SK-N-SH treated with all-trans-retinoic acid at 6 μM for 48 hours (cell line): Measurements from ENCODE around the gene CACHD1.

Source experiments
- ATAC-seq: fragments of 200-7000 bp; cut with Tn5 transposase; 3 replicates; pipeline ENCODE4 v1.9.1; 2020; ENCODE audit warnings: mild to moderate bottlenecking, moderate library complexity
- BACH2 ChIP-seq: fragments of 250-450 bp; sonication (Bioruptor Pico); IDR thresholded peaks from 2 replicates; pipeline ENCODE4 v1.9.0; 2021; ENCODE audit warnings: mild to moderate bottlenecking, borderline replicate concordance
- CSDC2 ChIP-seq: fragments of 250-450 bp; sonication (Bioruptor Pico); IDR thresholded peaks from 2 replicates; pipeline ENCODE4 v1.5.0; 2020; ENCODE audit warnings: mild to moderate bottlenecking, moderate library complexity
- ISL1 ChIP-seq: fragments of 250-450 bp; sonication (Bioruptor Pico); IDR thresholded peaks from 2 replicates; pipeline ENCODE4 v2.1.2; 2022; ENCODE audit warnings: mild to moderate bottlenecking, moderate library complexity
- OSR1 ChIP-seq: fragments of 250-450 bp; sonication (Bioruptor Pico); IDR thresholded peaks from 2 replicates; pipeline ENCODE4 v1.8.0; 2022; ENCODE audit warnings: moderate library complexity, mild to moderate bottlenecking, inconsistent platforms
- PPARA ChIP-seq: fragments of 250-450 bp; sonication (Bioruptor Pico); IDR thresholded peaks from 2 replicates; pipeline ENCODE4 v1.5.0; 2020; ENCODE audit warnings: mild to moderate bottlenecking, borderline replicate concordance
- TOX ChIP-seq: fragments of 250-450 bp; sonication (Bioruptor Pico); IDR thresholded peaks from 2 replicates; pipeline ENCODE4 v1.8.0; 2021; ENCODE audit warnings: mild to moderate bottlenecking, moderate library complexity, borderline replicate concordance
- TSHZ2 ChIP-seq: fragments of 250-450 bp; sonication (Bioruptor Pico); IDR thresholded peaks from 2 replicates; pipeline ENCODE4 v1.5.0; 2020; ENCODE audit warnings: mild to moderate bottlenecking, moderate library complexity
- ZC3H10 ChIP-seq: fragments of 250-450 bp; sonication (Bioruptor Pico); IDR thresholded peaks from 2 replicates; pipeline ENCODE4 v1.5.1; 2021; ENCODE audit warnings: mild to moderate bottlenecking, moderate library complexity
- ZFP3 ChIP-seq: fragments of 250-450 bp; sonication (Bioruptor Pico); IDR thresholded peaks from 2 replicates; pipeline ENCODE4 v1.5.0; 2020; ENCODE audit warnings: mild to moderate bottlenecking, moderate library complexity
- ZFP30 ChIP-seq: fragments of 450-650 bp; formaldehyde crosslinking; IDR thresholded peaks from 2 replicates; pipeline ENCODE4 v1.5.0; 2022; ENCODE audit warnings: mild to moderate bottlenecking, moderate library complexity
- ZNF565 ChIP-seq: fragments of 450-650 bp; formaldehyde crosslinking; conservative IDR thresholded peaks from 2 replicates; pipeline ENCODE4 v1.5.0; 2020; ENCODE audit warnings: low read depth, mild to moderate bottlenecking, moderate library complexity
- ZNF70 ChIP-seq: fragments of 450-650 bp; formaldehyde crosslinking; IDR thresholded peaks from 2 replicates; pipeline ENCODE4 v1.5.0; 2020; ENCODE audit warnings: mild to moderate bottlenecking, moderate library complexity
- ZNF8 ChIP-seq: fragments of 450-650 bp; formaldehyde crosslinking; IDR thresholded peaks from 2 replicates; pipeline ENCODE4 v1.5.0; 2020; ENCODE audit warnings: mild to moderate bottlenecking, moderate library complexity
- TF ChIP-seq, protein P1 (sequence below): fragments of 250-450 bp; sonication (Bioruptor Pico); IDR thresholded peaks from 2 replicates; pipeline ENCODE4 v1.8.0; 2021; ENCODE audit warnings: low read depth, mild to moderate bottlenecking, moderate library complexity, borderline replicate concordance
- TF ChIP-seq, protein P2 (sequence below): fragments of 250-450 bp; sonication (Bioruptor Pico); IDR thresholded peaks from 2 replicates; pipeline ENCODE4 v1.8.0; 2020; ENCODE audit warnings: mild to moderate bottlenecking, moderate library complexity, borderline replicate concordance

CACHD1 gene

GRCh38 chr1:64651841-64652240 is 181.9 kb downstream of the CACHD1 start (continued):
- TF ChIP-seq, protein P1, sequence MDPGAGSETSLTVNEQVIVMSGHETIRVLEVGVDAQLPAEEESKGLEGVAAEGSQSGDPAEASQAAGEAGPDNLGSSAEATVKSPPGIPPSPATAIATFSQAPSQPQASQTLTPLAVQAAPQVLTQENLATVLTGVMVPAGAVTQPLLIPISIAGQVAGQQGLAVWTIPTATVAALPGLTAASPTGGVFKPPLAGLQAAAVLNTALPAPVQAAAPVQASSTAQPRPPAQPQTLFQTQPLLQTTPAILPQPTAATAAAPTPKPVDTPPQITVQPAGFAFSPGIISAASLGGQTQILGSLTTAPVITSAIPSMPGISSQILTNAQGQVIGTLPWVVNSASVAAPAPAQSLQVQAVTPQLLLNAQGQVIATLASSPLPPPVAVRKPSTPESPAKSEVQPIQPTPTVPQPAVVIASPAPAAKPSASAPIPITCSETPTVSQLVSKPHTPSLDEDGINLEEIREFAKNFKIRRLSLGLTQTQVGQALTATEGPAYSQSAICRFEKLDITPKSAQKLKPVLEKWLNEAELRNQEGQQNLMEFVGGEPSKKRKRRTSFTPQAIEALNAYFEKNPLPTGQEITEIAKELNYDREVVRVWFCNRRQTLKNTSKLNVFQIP (CRISPR knock-in tag) = no peak
- no peak for TF ChIP-seq BACH2 (CRISPR knock-in tag)
- no peak for TF ChIP-seq ZFP3
- no peak for TF ChIP-seq PPARA (CRISPR knock-in tag)

- TF ChIP-seq ZNF70 (CRISPR knock-in tag) (no peak), TSHZ2 (CRISPR knock-in tag) (no peak), ZNF565 (CRISPR knock-in tag) (no peak), ZNF8 (CRISPR knock-in tag) (no peak), OSR1 (CRISPR knock-in tag) (no peak)
- TF ChIP-seq, protein P1 (CRISPR knock-in tag) = no peak
- no peak for ATAC-seq
Observed at GRCh38 chr1:64653466-64653865, 183.5 kb downstream of the CACHD1 start.

DNA sequence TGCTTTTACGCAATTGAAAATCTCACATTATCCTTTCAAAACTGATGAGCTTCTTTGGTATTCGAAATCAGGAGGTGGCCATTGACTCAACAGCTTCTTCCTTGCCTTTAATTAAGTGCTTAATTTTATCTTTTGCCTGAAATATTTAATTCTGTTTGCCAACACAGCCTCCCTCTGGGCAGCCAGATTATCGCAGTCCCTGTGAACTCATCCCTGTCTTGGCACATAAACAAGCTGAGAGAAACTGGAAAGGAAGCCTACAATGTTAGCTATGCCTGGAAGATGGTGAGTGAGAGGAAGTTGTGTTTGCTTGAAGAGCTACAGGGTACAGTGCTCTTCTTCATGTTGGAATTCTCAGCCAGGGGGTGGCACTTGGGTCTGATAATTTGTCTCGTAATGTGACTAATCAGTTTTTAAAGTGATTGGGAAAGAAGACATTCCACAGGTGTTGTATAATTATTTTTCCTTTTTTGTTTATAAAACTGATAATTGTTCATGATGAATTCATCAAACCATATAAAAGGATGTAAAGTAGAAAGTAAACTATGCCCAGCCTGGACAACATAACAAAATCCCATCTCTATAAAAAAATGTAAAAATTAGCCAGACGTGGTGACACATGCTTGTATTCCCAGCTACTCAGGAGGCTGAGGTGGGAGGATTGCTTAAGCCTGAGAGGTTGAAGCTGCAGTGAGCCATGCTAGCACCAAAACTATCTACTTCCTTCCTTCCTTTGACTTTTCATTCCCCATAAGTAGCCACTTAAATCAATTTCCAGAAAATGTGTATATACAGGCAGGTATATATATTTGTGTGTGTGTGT is 184.8 kb downstream of the CACHD1 start:
- TF ChIP-seq ZNF8 (CRISPR knock-in tag) (no peak), ZFP30 (no peak), ISL1 (no peak), PPARA (CRISPR knock-in tag) (no peak), CSDC2 (no peak)
- TF ChIP-seq, protein P1 (CRISPR knock-in tag) = no peak
- TF ChIP-seq, all 23 proteins: peak for 0
- ATAC-seq = peak; percentile 65

DNA sequence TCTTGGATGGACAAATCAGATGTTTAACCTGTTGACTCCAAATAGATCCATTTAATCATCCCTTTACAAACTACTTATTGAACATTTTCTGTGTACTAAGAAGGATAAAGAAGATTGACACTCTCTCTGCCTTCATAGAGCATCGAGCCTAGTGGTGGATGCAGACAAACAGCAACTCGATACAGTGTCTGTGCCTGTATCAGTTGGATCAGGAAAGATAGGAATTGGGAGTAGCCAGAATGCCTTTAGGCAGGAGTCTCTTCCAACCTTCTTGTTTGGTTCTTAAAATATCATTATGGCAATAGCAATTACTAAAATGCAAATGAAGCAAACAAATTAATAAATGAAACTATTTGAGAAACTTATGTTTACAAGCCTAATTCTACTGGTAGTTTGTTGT is 185.9 kb downstream of the CACHD1 start:
- no peak for TF ChIP-seq TOX (CRISPR knock-in tag)
- TF ChIP-seq ZC3H10 (CRISPR knock-in tag) = no peak
- TF ChIP-seq, protein P2, sequence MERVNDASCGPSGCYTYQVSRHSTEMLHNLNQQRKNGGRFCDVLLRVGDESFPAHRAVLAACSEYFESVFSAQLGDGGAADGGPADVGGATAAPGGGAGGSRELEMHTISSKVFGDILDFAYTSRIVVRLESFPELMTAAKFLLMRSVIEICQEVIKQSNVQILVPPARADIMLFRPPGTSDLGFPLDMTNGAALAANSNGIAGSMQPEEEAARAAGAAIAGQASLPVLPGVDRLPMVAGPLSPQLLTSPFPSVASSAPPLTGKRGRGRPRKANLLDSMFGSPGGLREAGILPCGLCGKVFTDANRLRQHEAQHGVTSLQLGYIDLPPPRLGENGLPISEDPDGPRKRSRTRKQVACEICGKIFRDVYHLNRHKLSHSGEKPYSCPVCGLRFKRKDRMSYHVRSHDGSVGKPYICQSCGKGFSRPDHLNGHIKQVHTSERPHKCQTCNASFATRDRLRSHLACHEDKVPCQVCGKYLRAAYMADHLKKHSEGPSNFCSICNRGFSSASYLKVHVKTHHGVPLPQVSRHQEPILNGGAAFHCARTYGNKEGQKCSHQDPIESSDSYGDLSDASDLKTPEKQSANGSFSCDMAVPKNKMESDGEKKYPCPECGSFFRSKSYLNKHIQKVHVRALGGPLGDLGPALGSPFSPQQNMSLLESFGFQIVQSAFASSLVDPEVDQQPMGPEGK (CRISPR knock-in tag) = no peak
- ATAC-seq = no peak
